Left kidney (tissue), 2 donors: ENCODE measurements around the gene SLC25A48. TPM values are rescaled to one million over a fixed set of nuclear protein-coding genes. Genes with fewer than 3 reads are reported as not detected.
A peak's percentile ranks its signal among the peaks of the same experiment; 100 is the strongest.

ENCODE experiments used
- DNase-seq: peaks from one replicate; pipeline ENCODE4 v3.0.0-alpha.2; 2013
- polyA plus RNA-seq: library from polyadenylated mRNA; unstranded; fragments of 120-200 nt; gene quantifications from one replicate; pipeline ENCODE4 v1.2.1, GENCODE V29; 2013; ENCODE audit not compliant: insufficient read length

SLC25A48 gene
- polyA plus RNA-seq, 1 donor = 4.1 TPM

GRCh38 chr5:135920199-135920598, 85.7 kb downstream of the SLC25A48 start:
- no peak for DNase-seq

DNA sequence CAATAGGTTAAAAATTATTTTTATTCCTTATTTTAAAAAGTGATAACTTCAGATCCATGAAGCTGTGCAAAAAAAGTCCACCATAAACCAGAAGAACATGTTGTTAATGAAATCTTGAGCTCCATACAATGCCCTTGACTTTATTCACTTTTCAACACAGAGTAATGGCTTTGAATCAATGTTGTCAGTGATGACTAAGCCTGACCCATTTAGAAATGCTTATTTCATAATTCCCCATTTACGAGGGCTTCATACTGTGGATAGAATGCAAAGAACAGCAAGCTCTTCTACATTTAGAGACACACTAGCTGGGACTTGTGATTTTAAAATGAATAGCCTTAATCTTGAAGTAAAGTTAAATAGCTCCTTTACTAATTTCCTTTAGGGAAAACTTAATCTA, 86.9 kb downstream of the SLC25A48 start:
- DNase-seq = no peak

DNA sequence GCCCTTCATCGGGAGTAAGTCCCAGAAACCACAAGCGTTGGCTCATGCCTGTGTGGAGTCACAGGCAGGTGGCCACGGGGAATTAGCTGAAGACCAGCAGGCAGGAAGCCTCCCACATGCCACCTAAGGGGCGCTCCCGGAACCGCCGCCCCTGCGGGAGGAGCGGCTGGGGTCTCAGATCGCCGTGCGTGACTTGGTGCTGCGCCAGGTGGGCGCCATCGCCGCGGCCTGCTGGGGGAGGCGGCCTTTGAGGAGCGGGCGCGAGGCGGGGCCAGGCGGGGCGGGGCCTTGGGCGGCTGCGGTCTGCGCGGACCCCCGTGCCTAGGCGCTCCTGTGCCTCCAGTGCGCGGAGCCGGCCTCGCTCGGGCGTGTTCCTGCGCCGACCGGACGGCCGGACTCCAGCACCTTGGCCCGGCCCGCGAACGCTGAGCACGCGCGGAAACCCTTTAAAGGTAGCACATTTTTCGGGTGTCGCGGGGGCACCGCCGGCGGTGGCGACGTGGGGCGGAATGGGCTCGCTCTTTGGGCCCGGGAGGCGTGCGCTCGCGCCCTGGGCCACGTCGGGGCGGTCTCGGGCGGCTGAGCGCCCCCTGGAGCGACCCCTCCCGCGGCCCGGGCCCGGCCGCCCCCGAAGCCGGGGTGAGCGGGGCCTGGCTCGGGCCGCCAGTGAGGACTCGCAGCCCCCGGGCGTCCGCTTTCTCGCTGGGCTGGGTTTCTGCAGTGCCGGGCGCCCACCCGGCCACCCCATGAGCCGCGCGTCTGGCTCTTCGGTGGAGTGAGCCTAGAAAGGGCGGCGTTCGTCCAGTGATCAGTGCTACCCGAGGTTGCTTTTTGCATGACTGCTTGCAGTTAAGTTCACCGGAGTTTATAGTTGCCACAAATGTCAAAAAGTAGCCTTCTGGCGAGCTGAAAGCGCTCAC, 95.8 kb downstream of the SLC25A48 start:
- peak; percentile 65 for DNase-seq

DNA sequence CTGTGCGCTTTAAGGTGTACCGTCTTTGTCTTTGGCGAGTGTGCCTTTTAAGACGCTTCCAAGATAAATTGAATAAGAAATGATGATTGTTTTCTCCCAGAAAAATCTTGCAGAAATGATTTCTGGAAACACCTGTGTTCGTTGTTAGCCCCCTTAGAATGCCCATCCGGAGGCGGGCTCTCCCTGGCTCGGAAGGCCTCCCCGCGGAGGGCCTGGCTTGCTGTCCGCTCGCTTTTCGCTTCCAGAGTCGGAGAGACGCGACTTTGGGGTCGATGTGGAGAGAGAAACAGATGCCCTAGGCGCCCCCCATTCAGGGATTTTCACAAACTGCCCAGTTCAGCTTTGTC, 96.5 kb downstream of the SLC25A48 start:
- DNase-seq = peak; percentile 13

GRCh38 chr5:135934939-135935338, 100.5 kb downstream of the SLC25A48 start:
- peak; percentile 19 for DNase-seq

GRCh38 chr5:135937245-135937911, 102.9 kb downstream of the SLC25A48 start:
- no peak for DNase-seq

Other genes with a start within 250 kb of the SLC25A48 start
- gene IL9, start 61.2 kb downstream of the SLC25A48 start, polyA plus RNA-seq = not detected
- 5.2 TPM for gene LECT2, start 120.3 kb downstream of the SLC25A48 start, polyA plus RNA-seq
- 204 TPM for gene TGFBI, start 194.3 kb downstream of the SLC25A48 start, polyA plus RNA-seq